H54 (cell line): Measurements from ENCODE around the gene TRAPPC12.
"Not testable (repeated sequence)": the region's sequence is repeated elsewhere in the genome, so short reads cannot be mapped to it uniquely, and the experiment has no call there.

Experiments used
- DNase-seq: peaks from one replicate; pipeline ENCODE4 v3.0.0; 2011; ENCODE audit warnings: low spot score, mixed read lengths; ENCODE audit not compliant: insufficient read length
- FAIRE-seq: peaks from 3 replicates; lab custom pipeline; 2011; peaks lifted over from hg19 to GRCh38; lab: Jason Lieb, UNC
- POLR2A ChIP-seq: IDR thresholded peaks from 2 replicates; pipeline ENCODE4 v1.6.1; 2011; ENCODE audit warnings: low read depth, mild to moderate bottlenecking, low read length

TRAPPC12 gene

GRCh38 chr2:3453190-3453999, 73.9 kb downstream of the TRAPPC12 start:
- no peak for TF ChIP-seq POLR2A
- DNase-seq (no peak), FAIRE-seq (no peak)

- not testable (repeated sequence) for FAIRE-seq, DNase-seq
These were observed 74.5 kb downstream of the TRAPPC12 start for GRCh38 chr2:3454005-3454404.

- no peak for DNase-seq
- no peak for FAIRE-seq
- no peak for TF ChIP-seq POLR2A
These were observed 75.3 kb downstream of the TRAPPC12 start for GRCh38 chr2:3454802-3455201.

DNA sequence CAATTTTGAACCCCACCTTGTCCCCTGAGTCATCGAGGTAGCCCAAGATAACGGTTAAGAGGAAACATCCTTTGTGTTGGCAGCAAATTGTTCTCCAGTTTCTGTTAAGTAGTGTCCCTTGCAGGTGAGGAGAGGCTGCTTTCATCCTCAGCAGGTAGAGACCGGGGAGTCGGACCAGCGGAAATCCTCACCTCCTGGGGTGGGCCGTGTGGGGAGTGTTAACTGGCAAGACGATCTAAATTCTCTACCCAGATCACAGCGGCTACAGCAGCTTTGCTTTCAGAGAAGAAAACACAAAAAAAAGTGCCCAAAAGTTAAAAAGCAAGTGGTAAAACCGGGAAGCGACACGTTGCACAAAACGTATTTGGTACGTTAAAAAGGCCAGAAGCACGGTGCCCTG, 76.6 kb downstream of the TRAPPC12 start:
- TF ChIP-seq POLR2A: no peak
- FAIRE-seq (no peak), DNase-seq (no peak)

DNA sequence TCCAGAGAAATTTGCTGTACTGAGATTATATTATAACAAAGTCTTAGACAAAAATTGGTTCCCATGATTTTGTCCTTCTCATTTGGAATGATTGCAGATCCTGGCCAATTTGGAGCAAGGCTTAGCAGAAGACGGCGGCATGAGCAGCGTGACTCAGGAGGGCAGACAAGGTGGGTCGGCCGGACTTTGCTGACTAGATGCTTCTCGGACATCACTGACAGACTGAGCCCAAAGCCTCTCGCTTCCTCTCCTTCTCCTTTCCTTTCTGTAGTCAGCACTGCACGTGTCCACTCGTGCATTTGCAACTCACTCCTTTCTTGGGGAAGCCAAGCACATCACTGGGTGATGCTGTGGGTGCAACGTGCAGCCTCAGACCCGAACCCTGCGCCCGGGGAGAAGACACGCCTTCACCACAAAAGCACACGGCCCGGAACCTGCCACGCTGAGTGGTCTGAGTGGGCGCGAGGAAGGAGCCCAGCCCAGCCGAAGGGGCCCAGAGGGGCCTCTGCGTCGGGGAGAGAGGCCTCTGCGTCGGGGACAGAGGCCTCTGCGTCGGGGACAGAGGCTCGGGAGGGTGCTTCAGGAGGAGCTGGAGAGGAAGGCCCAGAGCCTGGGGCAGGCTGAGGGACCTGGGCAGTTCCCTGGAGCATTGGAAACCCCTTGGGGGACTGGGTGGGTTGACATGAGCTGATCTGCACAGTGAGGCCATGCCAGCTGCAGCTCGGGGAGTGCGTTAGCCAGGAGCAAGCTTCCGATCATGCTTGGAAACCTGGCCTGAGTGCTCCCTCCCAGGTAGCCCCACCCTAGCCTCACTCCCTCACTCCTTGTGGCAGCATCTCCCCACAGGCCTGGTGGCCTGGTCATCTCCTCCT, 78.3 kb downstream of the TRAPPC12 start:
- no peak for FAIRE-seq
- no peak for DNase-seq
- no peak for TF ChIP-seq POLR2A

DNA sequence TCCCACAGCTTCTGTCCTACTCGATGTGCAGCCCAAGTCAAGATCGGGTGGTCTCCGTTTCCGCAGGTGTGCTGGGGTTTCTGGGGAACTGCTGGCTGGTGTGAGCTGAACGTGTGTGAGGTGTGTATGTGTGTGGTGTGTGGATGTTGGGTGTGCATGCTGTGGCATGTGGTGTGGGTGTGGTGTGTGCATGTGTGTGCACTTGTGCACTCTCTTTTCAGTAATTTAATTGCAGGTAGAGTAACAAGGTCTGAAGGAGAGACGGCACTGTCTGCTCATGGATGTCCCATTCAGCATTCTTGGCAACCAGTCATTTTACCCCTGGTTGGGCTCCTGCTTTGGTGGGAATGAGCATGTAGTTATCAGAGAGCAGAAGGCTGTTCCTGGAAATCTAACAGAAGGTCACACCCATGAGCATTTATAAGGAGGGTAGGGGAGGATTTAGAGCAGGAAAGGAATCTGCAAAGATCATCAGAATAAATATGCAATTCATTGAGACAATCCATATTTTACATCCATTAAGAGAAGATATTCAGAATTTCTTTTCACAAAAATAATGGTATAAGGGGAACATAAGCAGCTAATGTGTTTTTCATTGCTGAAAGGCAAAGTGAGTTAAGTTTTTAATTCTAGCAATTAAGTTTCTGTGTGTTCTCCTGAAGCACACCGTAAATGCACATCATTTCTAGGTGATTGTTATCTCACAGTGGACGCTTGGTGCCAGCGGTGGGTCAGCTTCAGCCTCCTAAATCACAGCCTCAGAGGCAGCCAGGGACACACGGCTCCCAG, 79.1 kb downstream of the TRAPPC12 start:
- no peak for DNase-seq
- no peak for FAIRE-seq
- no peak for TF ChIP-seq POLR2A

GRCh38 chr2:3459185-3460015, 79.9 kb downstream of the TRAPPC12 start:
- TF ChIP-seq POLR2A: no peak
- FAIRE-seq: no peak
- DNase-seq: no peak

- FAIRE-seq (no peak), DNase-seq (no peak)
- TF ChIP-seq POLR2A: no peak
These were observed 80.7 kb downstream of the TRAPPC12 start for GRCh38 chr2:3460156-3460555.

DNA sequence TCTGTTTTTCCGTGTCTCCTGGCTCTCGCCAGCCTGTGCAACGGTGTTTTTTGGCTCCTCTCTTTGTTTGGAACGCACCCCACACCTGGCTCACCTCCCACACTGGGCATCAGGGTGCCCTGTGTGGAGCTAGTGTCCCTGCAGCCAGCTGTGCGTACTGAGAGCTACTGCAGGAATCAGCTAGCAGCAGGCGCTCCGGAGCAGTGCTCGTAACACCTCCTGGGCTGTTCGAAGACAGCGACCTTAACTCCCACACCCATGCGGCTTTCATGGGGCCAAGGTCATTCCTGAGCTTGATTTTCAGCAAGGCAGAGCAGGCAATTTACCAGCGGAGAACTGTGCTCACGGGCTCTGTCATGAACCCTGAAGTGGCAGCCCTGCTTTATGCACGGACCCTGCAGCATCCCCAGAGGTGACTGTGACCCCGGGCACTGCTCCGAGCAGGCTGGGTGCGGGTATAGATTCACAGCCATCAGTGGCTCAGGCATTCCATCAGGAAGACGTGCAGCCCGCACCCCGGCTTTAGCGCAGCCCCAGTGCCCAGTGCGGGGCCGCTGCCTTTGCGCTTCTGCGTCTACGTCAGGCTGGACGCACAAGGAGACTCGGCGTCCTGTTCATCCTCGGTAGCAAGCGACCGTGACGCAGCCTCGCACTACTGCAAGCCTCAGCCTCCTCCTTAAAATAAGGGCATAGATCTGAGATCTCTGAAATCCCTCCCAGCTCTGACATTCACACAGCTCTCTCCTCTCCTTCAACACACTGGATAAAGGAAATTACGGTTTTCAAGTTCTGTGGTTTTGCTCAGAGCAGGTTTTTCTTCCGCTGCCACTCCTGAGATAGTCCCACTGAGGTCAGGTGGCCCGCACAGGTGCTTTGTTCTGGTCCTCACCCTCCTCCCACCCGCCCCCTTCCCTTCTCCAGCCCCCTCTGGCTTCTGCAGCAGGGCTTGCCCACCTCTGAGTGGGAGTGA, 81.6 kb downstream of the TRAPPC12 start:
- DNase-seq: no peak
- no peak for FAIRE-seq
- no peak for TF ChIP-seq POLR2A

- no peak for TF ChIP-seq POLR2A
- FAIRE-seq (no peak), DNase-seq (no peak)
These were observed 82.5 kb downstream of the TRAPPC12 start for GRCh38 chr2:3461801-3462492.

DNA sequence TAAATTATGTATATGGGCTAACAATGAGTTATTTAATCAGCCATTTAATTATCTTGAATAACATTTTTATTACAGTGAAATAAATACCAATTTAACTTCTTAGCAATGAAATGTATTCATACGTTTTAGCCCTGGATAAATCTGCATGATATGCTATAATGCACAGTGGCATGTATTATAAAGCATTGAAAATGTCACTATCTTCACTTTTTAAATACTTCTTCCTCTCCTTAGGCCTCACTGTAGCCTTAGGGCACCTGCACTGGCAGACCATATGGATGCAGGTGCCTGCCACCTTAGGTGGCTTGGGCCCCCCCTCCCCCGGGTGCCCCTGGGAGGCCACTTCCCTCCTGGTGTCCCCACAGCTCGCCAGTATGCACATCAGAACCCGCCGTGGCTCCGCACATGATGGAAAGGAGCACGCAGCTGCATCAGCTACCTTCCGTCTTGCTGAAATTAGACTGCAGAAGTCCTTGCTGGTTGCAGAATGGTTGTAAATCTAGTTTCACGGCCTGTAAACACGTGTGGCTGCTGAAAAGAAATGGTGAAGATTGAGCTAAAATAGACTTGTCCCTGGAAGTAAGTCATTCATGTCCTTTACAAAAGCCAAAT, 83.1 kb downstream of the TRAPPC12 start:
- no peak for FAIRE-seq
- no peak for TF ChIP-seq POLR2A

More for the DNA sequence above, 83.1 kb downstream of the TRAPPC12 start:
- no peak for DNase-seq
